Measurements from ENCODE around the gene PLEKHH1.

PLEKHH1 gene

GRCh38 chr14:67532998-67533753 lies at the start of gene PLEKHH1:
TSS of gene PLEKHH1 (plus strand) at chr14:67533290. CDS start at chr14:67541868, 8,578 bp downstream.
- no peak for DNase-seq (ENCODE audit: low read depth)

- no peak for DNase-seq (ENCODE audit: low read depth)
Observed at GRCh38 chr14:67483579-67484285, 49.4 kb upstream of the PLEKHH1 start.

DNA sequence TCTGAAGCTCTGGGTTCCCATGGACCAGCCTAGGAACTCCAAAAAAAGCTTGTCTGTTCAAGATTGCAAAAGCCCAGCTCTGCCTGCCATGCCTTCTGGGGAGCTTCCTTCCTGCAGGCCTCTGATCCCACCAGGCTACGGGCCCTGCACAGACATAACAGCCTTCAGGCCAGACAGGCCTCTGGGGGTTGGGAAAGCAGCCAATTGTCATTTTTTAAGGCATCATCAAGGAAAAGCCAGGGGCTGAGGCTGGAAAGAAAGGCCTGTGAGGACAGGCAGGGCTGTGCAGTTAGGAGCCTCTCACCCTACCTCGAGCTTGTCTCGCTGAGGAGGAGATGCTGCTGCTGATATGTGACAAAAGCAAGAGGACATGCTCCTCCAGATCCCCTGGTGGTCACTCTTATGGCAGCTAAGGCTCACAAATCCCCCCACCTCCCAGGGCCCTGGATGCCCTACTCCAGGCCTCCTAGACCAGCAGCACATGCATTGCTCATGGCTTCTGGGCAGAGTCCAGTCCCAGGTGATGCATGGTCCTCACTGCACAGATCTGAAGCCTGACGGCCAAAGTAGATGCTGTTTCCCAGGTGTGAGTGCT lies 47.5 kb upstream of the PLEKHH1 start:
- no peak for DNase-seq (ENCODE audit: low read depth)

GRCh38 chr14:67486890-67487289 lies 46.2 kb upstream of the PLEKHH1 start:
- DNase-seq (ENCODE audit: low read depth): no peak

DNA sequence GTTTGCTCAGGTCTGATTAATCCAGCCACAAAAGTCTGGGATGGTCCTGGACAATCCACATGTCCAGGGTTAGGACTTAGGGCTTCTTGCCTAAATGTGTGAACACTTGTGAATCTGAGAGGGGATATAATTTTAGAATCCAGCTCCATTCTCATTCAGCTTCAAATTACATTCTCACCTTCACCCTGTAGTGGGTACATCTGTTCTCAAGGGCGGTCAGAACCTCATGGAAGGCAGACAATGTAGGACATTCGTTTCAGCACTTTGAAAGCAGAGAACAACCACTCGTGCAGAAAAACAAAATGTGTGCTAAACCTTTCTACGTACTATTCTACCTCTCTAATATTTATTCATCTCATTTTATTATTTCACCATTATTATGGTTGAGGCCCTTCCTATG lies 45.8 kb upstream of the PLEKHH1 start:
- DNase-seq (ENCODE audit: low read depth): no peak

DNA sequence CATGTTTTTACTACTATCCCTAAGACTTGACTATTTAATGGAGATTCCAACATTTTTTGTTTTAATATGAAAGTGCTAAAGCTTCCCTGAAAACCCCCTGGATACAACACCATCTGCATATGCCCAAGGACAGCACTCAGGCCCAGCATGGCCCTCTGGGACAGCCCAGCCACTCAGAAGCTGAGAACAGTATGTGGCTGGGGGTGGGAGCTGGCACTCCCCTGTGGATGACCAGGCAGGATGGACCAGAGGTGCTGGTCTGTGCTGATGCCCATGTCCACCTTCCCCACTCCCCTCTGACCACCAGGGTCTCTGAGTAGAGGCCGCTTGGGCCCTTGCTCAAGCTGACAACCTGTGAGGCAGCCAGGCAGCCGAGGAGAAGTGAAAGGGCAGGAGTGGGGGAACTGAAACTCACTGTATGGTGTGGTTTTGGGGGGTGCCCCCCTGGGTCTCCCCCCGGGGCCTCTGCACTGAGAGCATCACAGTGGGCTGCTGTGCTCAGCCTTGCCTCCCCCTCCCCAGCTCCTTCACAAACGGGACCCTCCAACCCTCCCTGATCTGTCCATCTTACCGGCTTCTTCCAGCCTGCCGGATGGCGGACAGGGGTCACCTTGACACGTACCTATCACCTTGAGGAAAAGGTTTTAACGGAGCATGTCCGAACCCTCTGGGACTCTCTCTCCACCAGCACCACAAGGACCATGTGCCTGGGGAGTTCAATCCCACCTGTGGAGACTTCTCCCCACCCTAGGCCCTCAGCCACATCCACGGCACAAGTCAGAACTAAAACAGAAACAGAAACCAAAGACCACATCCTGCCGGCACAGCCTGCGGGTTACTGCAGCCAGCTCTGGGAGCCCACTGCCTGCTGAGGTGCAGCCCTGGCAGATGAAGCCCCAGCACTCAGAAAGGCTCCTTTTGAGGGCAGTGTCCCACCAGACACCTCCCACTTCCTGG lies 44.9 kb upstream of the PLEKHH1 start, which contains the start of gene TMEM229B:
Gene TMEM229B, minus strand, starts transcription at position 785 of the 957 bp plus-strand sequence. CDS start 14,798 bp downstream, outside the sequence.
- DNase-seq (ENCODE audit: low read depth): no peak

- no peak for DNase-seq (ENCODE audit: low read depth)
Observed at GRCh38 chr14:67490196-67490595, 42.9 kb upstream of the PLEKHH1 start.

DNA sequence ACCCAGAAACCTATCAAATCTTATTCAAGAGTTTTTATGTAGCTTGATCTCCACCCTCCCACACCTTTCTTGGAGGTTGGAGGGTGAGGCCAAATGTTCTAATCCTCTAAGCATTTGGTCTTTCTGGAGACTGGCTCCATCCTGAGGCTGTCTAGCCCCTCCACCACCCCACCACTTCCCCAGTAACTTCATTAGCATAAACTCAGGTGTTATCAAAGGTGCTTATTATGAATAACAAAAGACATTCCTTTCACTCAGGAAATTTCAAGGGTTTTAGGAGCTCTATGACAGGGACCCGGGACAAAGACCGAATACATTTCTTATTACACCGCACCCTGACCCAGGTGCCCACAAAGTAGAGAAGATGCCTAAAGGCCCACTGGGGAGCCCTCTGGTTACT lies 41.8 kb upstream of the PLEKHH1 start:
- DNase-seq (ENCODE audit: low read depth): no peak

DNA sequence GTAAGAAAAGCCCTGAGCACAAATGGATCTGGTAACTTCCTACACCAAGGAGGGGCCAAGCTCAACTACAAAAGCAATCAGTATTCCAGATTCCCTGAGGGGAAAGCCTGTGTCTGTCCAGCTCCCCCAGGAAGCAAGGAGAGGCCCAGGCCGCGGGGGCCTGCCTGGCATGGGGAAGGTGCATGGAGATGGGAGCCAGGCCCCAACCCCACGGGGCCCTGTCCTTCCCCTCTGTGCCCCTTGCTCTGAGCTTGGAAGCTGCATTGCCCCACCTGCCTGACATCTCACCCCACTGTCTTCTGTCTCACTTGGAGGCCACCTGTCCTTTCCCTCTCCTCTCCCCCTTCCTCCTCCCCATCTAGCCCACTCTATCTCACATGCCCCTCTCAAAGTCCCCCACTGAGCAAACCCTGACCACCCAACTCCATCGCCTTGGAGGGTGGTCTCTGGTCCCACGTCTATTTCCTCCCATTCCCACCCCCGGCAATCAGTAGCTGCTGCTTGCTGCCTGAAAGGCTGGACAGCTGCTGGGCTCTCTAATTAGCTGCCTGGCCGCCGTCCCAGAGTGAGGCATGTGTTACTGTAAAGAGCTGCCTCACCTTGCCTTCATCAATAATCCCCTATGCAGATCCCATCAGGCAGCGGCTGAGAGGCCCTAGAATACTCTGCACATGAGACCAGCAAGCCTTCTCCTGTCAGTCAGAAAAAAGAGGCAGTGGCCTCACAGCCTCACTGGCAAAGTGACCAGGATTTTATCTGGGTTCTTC lies 41.2 kb upstream of the PLEKHH1 start:
- no peak for DNase-seq (ENCODE audit: low read depth)

DNA sequence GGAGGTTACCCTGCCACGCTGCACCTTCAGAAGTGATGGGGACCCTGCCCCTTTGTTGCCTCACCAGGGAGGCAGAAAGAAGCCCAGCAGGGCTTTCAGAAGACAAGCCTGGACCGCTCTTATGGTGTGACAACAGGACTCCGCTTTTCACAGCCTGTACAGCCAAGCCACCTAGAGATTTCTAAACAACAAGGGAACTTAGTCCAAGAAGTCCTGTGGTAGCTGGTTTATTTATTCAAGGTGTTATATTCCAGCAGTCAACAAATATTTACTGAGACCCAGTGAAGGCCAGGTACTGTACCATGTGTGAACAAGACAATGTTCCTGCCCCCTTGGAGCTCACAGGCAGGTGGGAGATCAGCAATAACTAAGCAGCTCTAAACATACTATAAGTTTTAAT lies 40.6 kb upstream of the PLEKHH1 start:
- no peak for DNase-seq (ENCODE audit: low read depth)

- no peak for DNase-seq (ENCODE audit: low read depth)
Observed at GRCh38 chr14:67493092-67493717, 39.9 kb upstream of the PLEKHH1 start.

DNA sequence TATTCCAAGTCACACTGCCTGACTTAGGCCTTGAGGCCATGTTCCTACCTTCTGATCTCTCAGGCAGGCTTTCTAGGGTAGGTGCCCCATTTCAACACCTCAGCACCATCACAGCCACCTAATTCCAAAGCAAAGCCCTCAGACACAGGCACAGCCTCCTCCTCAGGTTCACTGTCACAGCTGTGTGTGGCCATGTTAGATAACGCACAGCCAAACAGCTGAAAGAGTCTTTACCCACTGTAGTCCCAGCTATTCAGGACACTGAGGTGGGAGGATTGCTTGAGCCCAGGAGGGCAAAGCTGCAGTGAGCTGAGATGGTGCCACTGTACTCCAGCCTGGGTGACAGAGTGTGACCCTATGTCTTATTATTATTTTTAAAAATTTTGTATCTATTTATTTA lies 37.3 kb upstream of the PLEKHH1 start:
- no peak for DNase-seq (ENCODE audit: low read depth)

- no peak for DNase-seq (ENCODE audit: low read depth)
Observed at GRCh38 chr14:67497216-67497615, 35.9 kb upstream of the PLEKHH1 start.

GRCh38 chr14:67497716-67498115 lies 35.4 kb upstream of the PLEKHH1 start:
- DNase-seq (ENCODE audit: low read depth): no peak

GRCh38 chr14:67500981-67501380 lies 32.1 kb upstream of the PLEKHH1 start:
- DNase-seq (ENCODE audit: low read depth): no peak

DNA sequence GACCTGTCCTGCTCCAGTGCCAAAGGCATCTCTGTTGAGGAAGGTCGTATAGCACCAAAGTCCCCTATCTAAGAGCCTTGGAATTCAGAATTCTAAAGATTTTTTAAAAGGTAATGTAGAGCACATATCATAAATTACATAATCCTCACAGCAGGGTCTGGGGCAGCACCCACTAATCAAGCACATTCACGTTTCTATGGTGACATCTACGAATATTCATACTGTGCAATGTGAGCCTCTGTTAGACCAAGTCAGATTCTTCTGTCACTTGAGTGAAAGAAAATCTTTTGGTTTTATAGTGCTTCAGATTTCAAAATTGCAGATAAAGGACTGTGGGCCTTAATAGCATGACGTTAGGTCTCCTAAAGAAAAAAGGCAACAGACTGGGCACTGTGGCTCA lies 31.4 kb upstream of the PLEKHH1 start:
- no peak for DNase-seq (ENCODE audit: low read depth)

DNA sequence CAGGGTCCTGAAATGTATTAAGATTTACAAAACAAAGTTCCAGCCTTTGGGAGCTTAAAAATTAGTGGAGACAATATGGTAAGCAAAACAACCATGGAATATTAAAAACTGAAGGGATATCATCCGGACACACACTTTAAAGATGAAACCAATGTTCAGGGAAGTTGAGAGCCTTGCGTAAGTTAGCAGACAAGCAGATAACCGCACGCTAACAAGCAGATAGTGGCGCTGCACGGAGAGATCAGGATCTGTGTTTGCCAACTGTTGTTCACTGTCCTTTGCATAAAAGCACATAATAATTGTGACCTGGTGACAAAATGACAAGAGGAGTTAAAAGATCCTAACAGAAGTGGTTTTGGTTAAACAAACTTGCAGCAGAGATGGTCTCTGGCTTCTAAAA lies 30.2 kb upstream of the PLEKHH1 start:
- DNase-seq (ENCODE audit: low read depth): no peak

- no peak for DNase-seq (ENCODE audit: low read depth)
Observed at GRCh38 chr14:67503331-67503730, 29.8 kb upstream of the PLEKHH1 start.

DNA sequence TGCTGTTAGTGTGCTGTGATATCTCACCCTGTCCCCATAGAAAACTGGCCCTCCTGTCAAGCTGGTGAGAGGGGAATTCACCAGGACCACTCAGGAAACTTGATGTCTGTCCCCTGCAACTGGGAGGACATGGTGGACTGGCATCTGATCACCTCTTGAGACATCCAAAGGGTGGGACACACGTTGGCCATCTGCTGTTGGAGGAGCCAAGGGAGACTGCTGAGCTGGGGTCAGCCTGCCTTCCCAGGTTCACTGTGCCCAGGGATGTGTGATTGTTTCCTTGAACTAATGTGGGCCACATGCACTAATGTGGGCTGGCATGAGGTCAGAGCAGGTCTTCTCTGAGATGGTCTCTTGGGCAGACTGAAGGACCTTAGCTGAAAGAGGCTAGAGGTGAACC lies 27.8 kb upstream of the PLEKHH1 start:
- DNase-seq (ENCODE audit: low read depth): no peak

GRCh38 chr14:67508956-67509355 lies 24.1 kb upstream of the PLEKHH1 start:
- no peak for DNase-seq (ENCODE audit: low read depth)

DNA sequence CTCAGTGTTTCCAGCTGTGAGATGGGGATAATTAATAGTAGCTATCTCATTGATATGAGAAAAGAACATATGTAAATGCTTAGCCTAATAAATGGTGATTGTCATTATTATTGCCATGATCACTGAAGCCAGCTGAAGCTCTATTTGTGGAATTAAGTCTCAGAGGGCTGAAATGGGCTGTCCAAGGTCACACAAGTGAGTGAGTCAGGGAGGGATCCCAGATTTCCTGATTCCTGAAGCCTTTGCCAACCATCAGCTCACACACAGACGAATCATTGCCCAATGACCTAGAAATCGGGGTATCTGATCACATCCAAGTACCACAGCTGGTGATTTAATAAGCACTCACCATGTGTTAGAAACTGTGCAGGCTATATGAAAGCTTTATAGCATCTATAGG lies 23.0 kb upstream of the PLEKHH1 start:
- no peak for DNase-seq (ENCODE audit: low read depth)

Data from HS-27A (cell line).